ENCODE measurements around the gene LPAR2.

The LPAR2 gene

DNA sequence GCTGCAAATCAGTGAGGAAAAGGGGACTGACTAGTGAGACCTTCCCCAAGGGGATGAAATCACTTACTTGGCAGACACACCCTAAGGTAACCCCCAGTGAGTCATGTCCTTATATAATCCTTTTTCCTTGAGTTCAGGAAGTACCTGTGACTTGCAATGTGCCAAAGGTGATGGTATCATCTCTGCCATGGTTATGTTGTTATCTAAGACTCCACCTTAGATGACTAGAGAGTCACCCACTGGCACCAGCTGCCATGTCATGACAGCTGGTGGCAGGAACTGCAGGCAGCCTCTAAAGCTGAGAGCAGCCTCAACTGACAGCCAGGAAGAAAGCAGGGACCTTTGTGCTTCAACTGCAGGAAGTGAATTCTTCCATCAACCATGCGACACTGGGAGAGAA, 22.0 kb downstream of the LPAR2 start:
- Histone ChIP-seq H3F3A (ENCODE audit: low read depth) (no peaks in the 10 kb centered on the region), H4K20me1 (ENCODE audit: insufficient read depth, low read length, poor library complexity, severe bottlenecking) (no peaks in the 10 kb centered on the region), H3K4me3 (ENCODE audit: low read length, poor library complexity, severe bottlenecking) (no peak overlapping the region), H3K9me2 (replicated peaks; ENCODE audit: low read depth, low read length) (no peaks in the 10 kb centered on the region), H3K4me2 (ENCODE audit: low read depth, low read length, poor library complexity, severe bottlenecking) (peak overlapping the region; percentile 26), H3K4me1 (ENCODE audit: insufficient read depth, low read length, poor library complexity, severe bottlenecking) (peaks cover 4% of the 10 kb centered on the region), H3K27me3 (ENCODE audit: insufficient read depth, low read length, poor library complexity, severe bottlenecking) (no peaks in the 10 kb centered on the region), H3K79me2 (ENCODE audit: insufficient read depth, low read length) (no peaks in the 10 kb centered on the region), H3K9me3 (ENCODE audit: insufficient read depth, low read depth, low read length) (no peaks in the 10 kb centered on the region), H3K36me3 (ENCODE audit: insufficient read depth, low read length) (no peaks in the 10 kb centered on the region), H2AFZ (ENCODE audit: low read length) (peak overlapping the region; percentile 58), H3K9ac (ENCODE audit: low read depth, low read length, poor library complexity, severe bottlenecking) (no peak overlapping the region)
- TF ChIP-seq, protein P1, sequence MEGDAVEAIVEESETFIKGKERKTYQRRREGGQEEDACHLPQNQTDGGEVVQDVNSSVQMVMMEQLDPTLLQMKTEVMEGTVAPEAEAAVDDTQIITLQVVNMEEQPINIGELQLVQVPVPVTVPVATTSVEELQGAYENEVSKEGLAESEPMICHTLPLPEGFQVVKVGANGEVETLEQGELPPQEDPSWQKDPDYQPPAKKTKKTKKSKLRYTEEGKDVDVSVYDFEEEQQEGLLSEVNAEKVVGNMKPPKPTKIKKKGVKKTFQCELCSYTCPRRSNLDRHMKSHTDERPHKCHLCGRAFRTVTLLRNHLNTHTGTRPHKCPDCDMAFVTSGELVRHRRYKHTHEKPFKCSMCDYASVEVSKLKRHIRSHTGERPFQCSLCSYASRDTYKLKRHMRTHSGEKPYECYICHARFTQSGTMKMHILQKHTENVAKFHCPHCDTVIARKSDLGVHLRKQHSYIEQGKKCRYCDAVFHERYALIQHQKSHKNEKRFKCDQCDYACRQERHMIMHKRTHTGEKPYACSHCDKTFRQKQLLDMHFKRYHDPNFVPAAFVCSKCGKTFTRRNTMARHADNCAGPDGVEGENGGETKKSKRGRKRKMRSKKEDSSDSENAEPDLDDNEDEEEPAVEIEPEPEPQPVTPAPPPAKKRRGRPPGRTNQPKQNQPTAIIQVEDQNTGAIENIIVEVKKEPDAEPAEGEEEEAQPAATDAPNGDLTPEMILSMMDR (conservative IDR thresholded peaks at IDR 0.05; ENCODE audit: low read length): no peak

DNA sequence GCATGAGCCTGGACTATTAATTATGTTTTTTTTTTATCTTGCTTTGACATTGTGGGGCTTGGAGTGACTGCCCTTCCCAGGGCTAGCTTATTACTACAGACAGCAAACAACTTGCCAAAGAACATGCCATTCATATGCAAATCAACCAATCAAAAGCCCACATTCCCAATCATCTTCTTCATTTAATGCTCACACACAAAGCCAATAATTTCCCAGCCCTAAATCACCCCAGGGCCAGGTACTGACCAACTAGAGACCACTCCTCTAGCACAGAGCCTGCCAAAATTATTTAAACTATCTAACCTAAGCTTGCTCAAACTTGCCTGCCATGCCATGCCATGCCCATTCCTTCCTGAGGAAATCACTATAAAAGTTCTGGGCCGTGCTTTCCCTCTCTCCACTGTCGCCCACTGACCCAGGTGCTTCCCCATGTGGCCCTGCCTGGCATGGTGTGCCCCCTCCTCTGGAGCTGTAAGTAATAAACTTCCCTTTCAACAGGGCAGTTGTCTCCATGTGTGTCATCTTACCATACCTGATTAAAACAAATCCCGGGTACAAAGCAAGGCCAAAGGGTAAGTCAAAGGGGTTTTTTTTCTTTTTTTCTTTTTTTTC, 25.2 kb downstream of the LPAR2 start:
- H3K36me3 ChIP-seq (ENCODE audit: insufficient read depth, low read length): no peaks in the 10 kb centered on the region
- H3K4me2 ChIP-seq (ENCODE audit: low read depth, low read length, poor library complexity, severe bottlenecking): no peak overlapping the region
- H3K9me2 ChIP-seq (replicated peaks; ENCODE audit: low read depth, low read length): no peaks in the 10 kb centered on the region
- no peaks in the 10 kb centered on the region for H3F3A ChIP-seq (ENCODE audit: low read depth)
- no peaks in the 10 kb centered on the region for H4K20me1 ChIP-seq (ENCODE audit: insufficient read depth, low read length, poor library complexity, severe bottlenecking)
- H3K79me2 ChIP-seq (ENCODE audit: insufficient read depth, low read length): no peaks in the 10 kb centered on the region
- H3K9me3 ChIP-seq (ENCODE audit: insufficient read depth, low read depth, low read length): no peaks in the 10 kb centered on the region
- no peak overlapping the region for H3K4me3 ChIP-seq (ENCODE audit: low read length, poor library complexity, severe bottlenecking)
- no peaks in the 10 kb centered on the region for H3K27me3 ChIP-seq (ENCODE audit: insufficient read depth, low read length, poor library complexity, severe bottlenecking)
- no peak for TF ChIP-seq EZH2phosphoT487 (IDR thresholded peaks at IDR 0.05; ENCODE audit: borderline replicate concordance)
- TF ChIP-seq, protein P1 (conservative IDR thresholded peaks at IDR 0.05; ENCODE audit: low read length): no peak
- H3K9ac ChIP-seq (ENCODE audit: low read depth, low read length, poor library complexity, severe bottlenecking): no peak overlapping the region
- no peak overlapping the region for H2AFZ ChIP-seq (ENCODE audit: low read length)
- H3K4me1 ChIP-seq (ENCODE audit: insufficient read depth, low read length, poor library complexity, severe bottlenecking): peaks cover 4% of the 10 kb centered on the region

- Histone ChIP-seq H3K9ac (ENCODE audit: low read depth, low read length, poor library complexity, severe bottlenecking) (no peak overlapping the region), H3K9me3 (ENCODE audit: insufficient read depth, low read depth, low read length) (no peaks in the 10 kb centered on the region), H3K79me2 (ENCODE audit: insufficient read depth, low read length) (no peaks in the 10 kb centered on the region), H4K20me1 (ENCODE audit: insufficient read depth, low read length, poor library complexity, severe bottlenecking) (no peaks in the 10 kb centered on the region), H3F3A (ENCODE audit: low read depth) (no peaks in the 10 kb centered on the region), H3K36me3 (ENCODE audit: insufficient read depth, low read length) (no peaks in the 10 kb centered on the region), H3K4me1 (ENCODE audit: insufficient read depth, low read length, poor library complexity, severe bottlenecking) (peaks cover 4% of the 10 kb centered on the region), H3K9me2 (replicated peaks; ENCODE audit: low read depth, low read length) (no peaks in the 10 kb centered on the region), H2AFZ (ENCODE audit: low read length) (no peak overlapping the region), H3K27me3 (ENCODE audit: insufficient read depth, low read length, poor library complexity, severe bottlenecking) (no peaks in the 10 kb centered on the region), H3K4me2 (ENCODE audit: low read depth, low read length, poor library complexity, severe bottlenecking) (no peak overlapping the region), H3K4me3 (ENCODE audit: low read length, poor library complexity, severe bottlenecking) (no peak overlapping the region)
- TF ChIP-seq, protein P1 (conservative IDR thresholded peaks at IDR 0.05; ENCODE audit: low read length): no peak
- TF ChIP-seq EZH2phosphoT487 (IDR thresholded peaks at IDR 0.05; ENCODE audit: borderline replicate concordance): no peak
Measured at GRCh38 chr19:19602136-19602712, 25.8 kb downstream of the LPAR2 start.
